HG03139 (cell line): ENCODE results near the gene RAI2.

Source experiments
- ATAC-seq: cut with Tn5 transposase; IDR thresholded peaks from one replicate; pipeline ENCODE4 v1.9.1; 2021; ENCODE audit not compliant: unreplicated experiment

RAI2 gene

DNA sequence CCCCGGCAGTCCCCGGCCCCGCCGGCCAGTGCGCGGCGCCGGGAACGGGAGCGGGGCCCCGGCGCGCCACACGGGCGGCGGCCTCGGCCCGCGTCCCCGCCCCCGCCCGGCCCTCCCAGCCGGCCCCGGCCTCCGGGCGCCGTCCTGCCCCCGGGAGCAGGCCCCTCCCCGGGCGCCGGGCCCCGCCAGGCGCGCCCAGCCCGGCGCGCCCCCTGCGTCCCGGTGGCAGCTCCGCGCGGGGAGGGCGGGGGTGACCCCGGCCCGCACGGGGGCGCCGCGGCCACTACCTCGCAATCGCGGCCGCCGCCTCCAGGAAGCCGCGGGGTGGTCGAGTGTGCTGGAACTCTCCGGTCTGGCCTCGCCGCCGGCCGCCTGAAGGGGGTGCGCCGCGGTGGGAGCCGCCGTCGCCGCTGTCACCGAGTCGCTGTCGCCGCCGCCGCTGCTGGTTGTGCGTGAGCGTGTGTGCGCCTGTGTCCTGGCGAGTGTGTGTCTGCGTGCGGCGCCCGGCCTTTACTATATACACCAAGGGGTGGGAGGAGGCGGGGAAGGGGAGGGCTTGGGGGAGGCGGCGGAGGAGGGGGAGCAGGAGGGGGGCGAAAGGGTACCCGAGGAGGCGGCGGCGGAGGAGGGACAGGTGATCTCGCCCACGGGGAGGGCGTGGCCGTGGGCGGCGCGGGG, at the start of gene RAI2:
Gene RAI2 (minus strand): TSS at position 488 of the 678 bp plus-strand sequence. CDS start 59,288 bp downstream, outside the sequence.
- ATAC-seq = no peak

GRCh38 chrX:17888421-17888820, 27.3 kb upstream of the RAI2 start:
- no peak for ATAC-seq

DNA sequence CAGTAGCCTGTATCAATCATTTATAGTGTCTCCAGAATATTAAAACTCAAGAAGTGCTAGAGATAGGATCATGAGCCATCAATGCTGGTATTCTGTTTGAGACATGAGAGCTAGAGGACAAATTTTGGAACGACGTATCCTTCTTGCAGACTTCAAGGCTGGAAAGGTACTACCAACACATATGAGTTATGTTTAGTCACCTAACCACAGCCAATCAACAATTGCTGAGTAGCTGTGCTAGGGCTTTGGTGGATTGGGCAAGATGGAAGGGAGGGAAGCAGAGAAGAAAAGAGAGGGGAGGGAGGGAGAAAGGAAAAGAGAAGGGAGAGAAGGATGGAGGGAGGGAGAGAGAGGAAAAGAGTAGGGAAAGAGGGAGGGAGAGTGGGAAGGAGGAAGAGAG, 21.6 kb upstream of the RAI2 start:
- ATAC-seq = no peak

- ATAC-seq = no peak
These were observed 17.1 kb upstream of the RAI2 start for GRCh38 chrX:17878028-17878670.

DNA sequence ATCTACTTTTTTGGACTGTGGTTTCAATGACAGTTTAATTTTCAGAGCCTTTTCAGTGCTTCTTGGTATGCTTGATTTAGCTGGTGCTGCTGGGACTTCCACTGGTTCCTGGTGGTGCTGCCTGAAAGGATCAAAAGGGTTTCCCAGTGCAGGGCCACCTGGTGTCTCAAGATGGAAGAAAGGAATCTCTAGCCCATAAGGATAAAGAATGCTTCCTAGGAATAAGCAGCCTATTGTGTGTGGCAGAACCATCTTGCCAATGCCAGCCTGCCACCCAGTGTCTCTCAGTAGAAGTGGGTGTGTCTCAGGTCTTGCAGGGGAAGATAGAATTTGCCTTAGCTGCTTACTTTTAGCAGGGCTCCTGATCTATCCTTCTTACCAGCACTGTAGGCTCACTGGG, 15.0 kb upstream of the RAI2 start:
- no peak for ATAC-seq

GRCh38 chrX:17869580-17869979, 8.5 kb upstream of the RAI2 start:
- no peak for ATAC-seq

DNA sequence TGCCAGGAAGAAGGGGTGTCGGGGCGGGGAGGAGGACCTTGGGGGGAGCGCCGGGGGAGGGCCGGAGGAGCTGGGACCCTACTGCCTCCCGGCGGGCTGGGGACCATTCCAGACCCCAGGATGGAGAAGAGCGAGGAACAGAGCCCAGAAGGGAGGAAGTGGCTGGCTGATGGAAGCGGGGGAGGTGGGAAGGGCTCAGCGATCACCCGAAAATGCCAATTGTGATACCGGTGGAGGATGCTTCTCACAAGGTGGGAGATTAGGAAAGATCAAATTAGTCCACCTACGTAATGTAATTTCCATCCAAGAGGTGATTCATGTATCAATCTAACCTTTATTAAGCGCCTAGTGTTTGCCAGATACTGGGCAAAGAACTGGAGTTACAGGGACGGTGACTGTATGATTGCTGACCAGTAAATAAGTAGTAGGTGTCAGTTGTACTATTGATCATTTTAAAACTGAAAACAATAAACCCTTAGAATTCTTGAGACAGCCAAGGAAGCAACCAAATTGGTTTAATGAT, 452 bp upstream of the RAI2 start:
- ATAC-seq = no peak

DNA sequence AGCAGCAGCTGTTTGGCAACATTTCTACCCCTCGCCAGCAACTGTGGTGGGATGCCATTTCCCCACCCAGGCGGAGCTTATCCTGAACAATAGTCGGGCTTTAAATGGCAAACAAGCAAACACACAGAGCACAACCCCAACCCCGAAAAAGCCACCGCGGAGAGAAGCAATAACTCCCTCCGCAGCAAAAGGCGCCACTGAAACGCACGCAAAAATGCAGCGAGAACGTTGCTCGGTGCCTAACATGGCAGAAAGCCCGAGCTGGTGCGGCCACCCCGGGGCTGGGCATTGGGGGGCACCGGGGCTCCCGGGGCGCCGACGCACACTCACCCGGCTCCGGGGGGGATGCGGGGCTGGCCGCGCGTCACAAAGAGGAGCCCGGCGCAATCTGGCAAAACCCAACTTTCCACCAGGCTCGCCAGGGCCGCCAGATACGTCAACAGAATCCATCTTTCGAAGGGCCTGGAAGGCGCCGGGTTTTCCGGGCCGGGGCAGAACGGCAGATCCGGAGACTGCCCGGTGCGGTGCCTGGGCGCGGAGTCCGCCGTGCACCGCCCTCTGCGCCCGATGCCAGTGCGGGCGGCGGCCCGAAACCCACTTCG, 818 bp downstream of the RAI2 start:
- ATAC-seq = no peak

DNA sequence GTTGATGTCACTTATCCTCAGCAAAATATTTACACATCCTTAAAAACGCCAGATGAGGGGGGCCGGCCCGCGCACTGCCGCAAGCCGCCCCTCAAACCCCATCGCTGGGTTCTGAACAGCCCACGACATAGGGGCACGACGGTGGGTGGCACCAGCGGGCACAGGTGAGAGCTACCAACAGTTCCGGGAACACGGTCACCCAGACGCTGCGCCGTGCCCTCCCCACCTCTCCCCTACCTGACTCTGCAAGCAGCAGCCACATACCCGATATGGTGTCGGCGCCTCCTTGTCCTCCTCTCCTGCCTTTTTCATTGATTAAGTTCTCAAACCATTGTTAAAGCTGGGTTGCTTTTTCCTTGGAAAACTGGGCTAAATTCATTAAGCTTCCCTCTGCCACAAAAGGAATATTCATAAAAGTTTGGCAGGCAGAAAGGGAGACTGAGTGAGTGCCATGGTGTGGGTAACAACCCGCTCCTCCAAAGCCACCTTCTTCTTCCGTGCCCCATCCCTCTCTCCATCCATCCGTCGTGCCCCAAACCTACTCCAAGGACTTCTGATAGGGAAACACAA, 1.4 kb downstream of the RAI2 start:
- ATAC-seq = no peak

DNA sequence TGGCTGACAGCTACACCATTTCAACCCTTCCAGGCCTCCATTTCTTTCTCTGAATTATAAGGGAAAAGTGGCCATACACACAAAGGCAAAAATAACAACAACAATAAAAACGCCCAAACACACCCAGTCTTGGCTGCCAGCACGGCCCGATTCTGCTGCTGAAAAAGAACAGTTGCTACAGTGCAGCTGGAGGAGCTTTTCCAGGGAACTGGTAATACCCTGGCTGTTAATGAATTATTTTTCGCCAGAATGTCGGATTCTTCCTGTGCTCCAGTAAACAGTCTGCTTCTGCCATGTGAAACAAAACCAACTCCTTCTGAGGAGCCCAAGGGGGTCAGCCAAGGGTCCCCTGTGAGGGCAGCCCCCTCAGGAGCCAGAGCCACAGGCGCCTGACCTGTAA, 6.6 kb downstream of the RAI2 start:
- no peak for ATAC-seq

GRCh38 chrX:17854069-17854468, 7.0 kb downstream of the RAI2 start:
- no peak for ATAC-seq

GRCh38 chrX:17851874-17852273, 9.2 kb downstream of the RAI2 start:
- no peak for ATAC-seq

GRCh38 chrX:17848545-17849265, 12.4 kb downstream of the RAI2 start:
- no peak for ATAC-seq

GRCh38 chrX:17846045-17846444, 15.1 kb downstream of the RAI2 start:
- ATAC-seq = no peak

GRCh38 chrX:17844236-17844635, 16.9 kb downstream of the RAI2 start:
- no peak for ATAC-seq

GRCh38 chrX:17842769-17843525, 18.2 kb downstream of the RAI2 start:
- ATAC-seq = no peak

DNA sequence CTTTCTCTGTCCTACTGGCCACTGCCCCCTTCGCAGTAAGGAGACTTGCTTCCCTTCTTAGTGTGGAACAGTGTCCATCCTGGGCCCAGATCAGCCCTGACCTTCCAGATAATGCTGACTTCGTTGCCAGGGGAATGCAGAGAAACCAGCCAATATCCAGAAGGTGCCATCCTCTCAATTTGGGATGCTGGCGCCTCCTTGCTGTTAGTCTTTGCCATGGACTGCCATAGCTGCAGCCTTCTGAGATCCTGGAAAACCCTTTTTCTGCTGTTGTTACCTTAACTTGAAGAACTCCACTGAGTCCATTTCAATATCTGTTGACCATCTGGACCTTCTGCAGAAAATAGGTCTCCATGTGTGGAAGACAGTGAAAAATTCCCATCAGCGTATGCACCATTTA, 21.8 kb downstream of the RAI2 start:
- ATAC-seq = no peak

- ATAC-seq = no peak
These were observed 24.3 kb downstream of the RAI2 start for GRCh38 chrX:17836830-17837229.

DNA sequence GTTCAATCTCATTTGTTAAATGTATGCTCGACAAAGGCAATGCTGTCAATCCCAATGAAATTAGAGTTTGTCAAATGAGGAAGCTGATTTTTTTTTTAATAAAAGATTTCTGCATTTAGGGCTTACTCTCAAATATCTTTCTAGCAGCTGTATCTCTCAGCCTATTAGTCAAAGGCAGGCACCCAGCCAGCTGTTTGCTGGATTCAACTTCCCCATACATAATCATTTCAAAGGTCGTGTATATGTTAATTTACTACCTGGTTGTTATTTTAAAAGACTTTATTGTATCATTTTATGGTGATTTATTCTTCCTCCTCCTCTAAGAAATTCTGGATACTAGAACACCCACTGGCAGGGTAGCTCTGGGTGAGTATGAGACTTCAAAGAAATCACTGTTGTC, 27.1 kb downstream of the RAI2 start:
- no peak for ATAC-seq

DNA sequence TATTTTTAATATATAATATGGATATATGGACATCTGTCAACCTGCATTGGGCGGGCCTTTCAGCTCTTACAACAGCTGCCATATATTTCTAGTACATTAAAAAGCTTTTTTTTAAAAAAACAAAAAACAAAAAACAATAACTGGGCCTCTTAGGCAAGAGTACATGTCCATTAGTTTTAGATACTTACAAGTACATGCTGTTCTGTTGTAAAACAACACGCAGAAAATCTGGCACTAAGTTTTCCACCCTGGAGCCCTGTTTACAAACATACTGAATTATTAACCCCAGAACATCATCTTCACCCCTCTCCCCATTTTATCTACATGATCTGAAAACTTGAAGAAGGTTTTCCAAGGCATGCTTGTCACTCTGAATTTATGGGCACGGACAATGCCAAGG, 29.8 kb downstream of the RAI2 start:
- ATAC-seq = no peak

DNA sequence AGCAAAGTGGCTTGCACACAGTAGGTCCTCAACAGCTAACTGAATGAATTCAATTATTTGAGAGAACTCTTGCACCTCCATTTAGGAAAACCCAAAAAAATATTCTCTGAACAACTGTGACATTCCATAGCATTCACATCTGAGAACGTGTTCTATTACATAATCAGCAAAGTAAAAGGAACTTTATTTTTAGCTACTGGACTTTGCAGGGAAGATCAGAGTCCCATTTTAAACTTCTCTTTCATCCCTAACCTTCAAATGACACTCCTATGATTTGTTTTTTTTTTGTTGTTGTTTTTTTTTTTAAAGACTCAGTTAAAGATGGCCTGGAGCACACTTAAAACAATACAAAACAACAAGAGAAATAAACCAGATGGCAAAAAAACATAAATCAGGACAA, 30.9 kb downstream of the RAI2 start:
- ATAC-seq = no peak
